ENCODE results near the gene PROC.

Gene PROC

GRCh38 chr2:127465258-127465657, 47.0 kb downstream of the PROC start:
- Histone ChIP-seq H3K9me3 (ENCODE audit: control insufficient read depth in 2 of 2, low read length in 2 of 2) (no peaks in the 10 kb centered on the region), H3K4me3 (ENCODE audit: low read length in 2 of 2) (no peak overlapping the region), H3K4me1 (ENCODE audit: control insufficient read depth, insufficient read depth, low read length) (no peaks in the 10 kb centered on the region), H3K27me3 (ENCODE audit: control insufficient read depth in 1 of 2, insufficient read depth in 2 of 2, low read length in 2 of 2) (no peaks in the 10 kb centered on the region), H3K9ac (ENCODE audit: low read length in 2 of 2) (no peak overlapping the region), H3K27ac (ENCODE audit: low read length) (no peak overlapping the region), H3K36me3 (ENCODE audit: control insufficient read depth in 2 of 2, insufficient read depth in 2 of 2, low read length in 2 of 2) (peaks cover 7% of the 10 kb centered on the region in 2 donors)

DNA sequence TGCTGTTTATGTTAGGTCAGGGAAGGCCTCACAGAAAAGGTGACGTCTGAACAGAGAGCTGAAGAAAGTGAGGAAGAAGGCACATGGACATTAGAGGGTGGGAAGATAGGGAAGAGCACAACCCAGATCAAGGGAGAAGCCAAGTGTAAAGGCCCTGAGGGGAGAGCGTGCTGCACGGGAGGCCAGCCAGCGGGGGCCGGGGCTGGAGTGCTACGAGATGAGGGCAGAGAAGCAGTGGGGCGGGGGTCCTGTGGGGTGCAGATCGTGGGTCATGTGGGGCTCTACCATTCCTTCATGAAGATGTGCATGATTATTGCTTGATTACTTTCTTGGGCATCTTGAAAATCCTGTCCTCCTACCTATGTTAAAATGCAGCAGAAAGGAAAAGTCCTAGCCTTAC, 50.8 kb downstream of the PROC start:
- no peaks in the 10 kb centered on the region for H3K9me3 ChIP-seq (ENCODE audit: control insufficient read depth in 2 of 2, low read length in 2 of 2)
- peaks cover 7% of the 10 kb centered on the region in 2 donors for H3K36me3 ChIP-seq (ENCODE audit: control insufficient read depth in 2 of 2, insufficient read depth in 2 of 2, low read length in 2 of 2)
- H3K27me3 ChIP-seq (ENCODE audit: control insufficient read depth in 1 of 2, insufficient read depth in 2 of 2, low read length in 2 of 2): no peaks in the 10 kb centered on the region
- no peak overlapping the region for H3K27ac ChIP-seq (ENCODE audit: low read length)
- no peaks in the 10 kb centered on the region for H3K4me1 ChIP-seq (ENCODE audit: control insufficient read depth, insufficient read depth, low read length)
- H3K9ac ChIP-seq (ENCODE audit: low read length in 2 of 2): no peak overlapping the region
- no peak overlapping the region for H3K4me3 ChIP-seq (ENCODE audit: low read length in 2 of 2)

- H3K27me3 ChIP-seq (ENCODE audit: control insufficient read depth in 1 of 2, insufficient read depth in 2 of 2, low read length in 2 of 2): no peaks in the 10 kb centered on the region
Observed at GRCh38 chr2:127469974-127470373, 51.7 kb downstream of the PROC start.

DNA sequence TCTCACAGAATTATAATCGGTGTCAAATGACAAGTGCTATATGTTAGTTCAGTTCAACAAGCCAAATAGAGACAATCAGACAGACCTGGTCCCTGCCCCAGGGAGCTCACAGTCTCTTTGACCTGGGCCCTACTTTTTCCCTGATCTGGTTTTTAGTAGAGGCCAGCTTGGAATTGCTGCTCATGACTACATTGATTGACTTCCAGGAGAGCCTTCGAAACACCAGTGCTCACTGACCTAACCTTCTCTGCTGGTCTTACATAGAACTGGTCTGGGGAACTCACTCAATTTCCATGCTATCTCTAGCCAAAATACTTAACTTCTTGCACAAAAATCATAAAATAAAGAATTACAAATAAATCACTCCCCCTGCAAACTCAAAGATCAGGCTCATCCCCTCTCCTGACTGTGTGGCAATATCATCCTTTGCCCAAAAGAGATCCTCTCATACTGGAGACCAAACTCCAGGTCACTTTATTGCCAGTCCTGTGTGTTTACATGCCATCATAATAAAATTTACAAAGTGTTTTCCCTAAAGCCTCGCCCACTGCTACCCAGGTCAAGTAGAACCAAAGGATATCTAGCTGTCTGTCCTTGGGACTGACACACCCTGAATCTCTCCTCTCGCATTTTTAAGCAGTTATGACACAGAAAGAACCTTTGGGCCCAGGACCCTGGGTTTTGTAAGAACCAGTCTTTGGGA, 53.2 kb downstream of the PROC start:
- Histone ChIP-seq H3K4me3 (ENCODE audit: low read length in 2 of 2) (no peak overlapping the region), H3K4me1 (ENCODE audit: control insufficient read depth, insufficient read depth, low read length) (no peaks in the 10 kb centered on the region), H3K36me3 (ENCODE audit: control insufficient read depth in 2 of 2, insufficient read depth in 2 of 2, low read length in 2 of 2) (peaks cover 3 to 7% of the 10 kb centered on the region in 2 donors), H3K9me3 (ENCODE audit: control insufficient read depth in 2 of 2, low read length in 2 of 2) (no peaks in the 10 kb centered on the region), H3K9ac (ENCODE audit: low read length in 2 of 2) (no peak overlapping the region), H3K27ac (ENCODE audit: low read length) (no peak overlapping the region), H3K27me3 (ENCODE audit: control insufficient read depth in 1 of 2, insufficient read depth in 2 of 2, low read length in 2 of 2) (no peaks in the 10 kb centered on the region)

More at GRCh38 chr2:127469974-127470373, 51.7 kb downstream of the PROC start:
- no peak overlapping the region for H3K4me3 ChIP-seq (ENCODE audit: low read length in 2 of 2)
- no peak overlapping the region for H3K27ac ChIP-seq (ENCODE audit: low read length)
- H3K36me3 ChIP-seq (ENCODE audit: control insufficient read depth in 2 of 2, insufficient read depth in 2 of 2, low read length in 2 of 2): peaks cover 7% of the 10 kb centered on the region in 2 donors
- H3K9ac ChIP-seq (ENCODE audit: low read length in 2 of 2): no peak overlapping the region
- no peaks in the 10 kb centered on the region for H3K9me3 ChIP-seq (ENCODE audit: control insufficient read depth in 2 of 2, low read length in 2 of 2)
- no peaks in the 10 kb centered on the region for H3K4me1 ChIP-seq (ENCODE audit: control insufficient read depth, insufficient read depth, low read length)

DNA sequence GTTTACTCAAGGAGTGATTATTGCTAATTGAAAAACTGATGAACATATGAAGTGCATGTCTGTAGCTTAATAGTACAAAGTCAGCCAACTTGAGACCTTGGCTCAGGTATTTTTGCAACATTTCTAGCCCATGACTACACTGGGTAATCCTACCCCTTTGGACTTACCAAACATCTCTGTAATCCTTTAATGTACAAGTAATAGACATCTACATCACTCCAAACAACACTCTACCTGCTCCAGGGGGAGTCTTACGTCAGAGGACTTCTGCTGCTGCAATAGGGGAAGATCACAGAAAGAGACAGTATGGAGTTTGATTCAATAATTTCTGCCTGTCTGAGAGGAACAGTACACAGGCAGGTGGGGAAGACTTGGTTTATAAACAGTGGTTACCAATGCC, 54.0 kb downstream of the PROC start:
- H3K36me3 ChIP-seq (ENCODE audit: control insufficient read depth in 2 of 2, insufficient read depth in 2 of 2, low read length in 2 of 2): peaks cover 2 to 7% of the 10 kb centered on the region in 2 donors
- no peaks in the 10 kb centered on the region for H3K4me1 ChIP-seq (ENCODE audit: control insufficient read depth, insufficient read depth, low read length)
- H3K4me3 ChIP-seq (ENCODE audit: low read length in 2 of 2): no peak overlapping the region
- H3K9me3 ChIP-seq (ENCODE audit: control insufficient read depth in 2 of 2, low read length in 2 of 2): no peaks in the 10 kb centered on the region
- no peak overlapping the region for H3K27ac ChIP-seq (ENCODE audit: low read length)
- H3K9ac ChIP-seq (ENCODE audit: low read length in 2 of 2): no peak overlapping the region
- no peaks in the 10 kb centered on the region for H3K27me3 ChIP-seq (ENCODE audit: control insufficient read depth in 1 of 2, insufficient read depth in 2 of 2, low read length in 2 of 2)

GRCh38 chr2:127475788-127476187, 57.6 kb downstream of the PROC start:
- H3K36me3 ChIP-seq (ENCODE audit: control insufficient read depth in 2 of 2, insufficient read depth in 2 of 2, low read length in 2 of 2): peaks cover 7% of the 10 kb centered on the region in 2 donors
- no peaks in the 10 kb centered on the region for H3K9me3 ChIP-seq (ENCODE audit: control insufficient read depth in 2 of 2, low read length in 2 of 2)
- no peaks in the 10 kb centered on the region for H3K4me1 ChIP-seq (ENCODE audit: control insufficient read depth, insufficient read depth, low read length)
- no peaks in the 10 kb centered on the region for H3K27me3 ChIP-seq (ENCODE audit: control insufficient read depth in 1 of 2, insufficient read depth in 2 of 2, low read length in 2 of 2)
- no peak overlapping the region for H3K27ac ChIP-seq (ENCODE audit: low read length)
- no peak overlapping the region for H3K4me3 ChIP-seq (ENCODE audit: low read length in 2 of 2)
- H3K9ac ChIP-seq (ENCODE audit: low read length in 2 of 2): no peak overlapping the region

Measured in stomach smooth muscle (tissue), 2 donors.